Panc1 (cell line): ENCODE results near the gene BBX. TPM values are rescaled to one million over a fixed set of nuclear protein-coding genes. Genes with fewer than 3 reads are reported as not detected.

ENCODE experiments used
- ATAC-seq: fragments of 200-7000 bp; cut with Tn5 transposase; 2 replicates; pipeline ENCODE4 v1.9.1; 2020; ENCODE audit warnings: mild to moderate bottlenecking, moderate library complexity
- BruUV-seq: library from RNA; stranded (reverse); fragments of 400-500 nt; replicated peaks from 2 replicates; lab custom pipeline; 2021; lab: Mats Ljungman, UMichigan
- CTCF ChIA-PET: fragments of 300-600 bp; sonication (Branson Sonifier 250); formaldehyde crosslinking; loops from one replicate; lab custom pipeline; 2022; ENCODE audit warnings: antibody characterized with exemption; lab: Charles Lee
- POLR2A ChIA-PET: fragments of 300-600 bp; sonication (Branson Sonifier 250); formaldehyde crosslinking; loops from one replicate; lab custom pipeline; 2022; ENCODE audit warnings: antibody characterized with exemption; lab: Charles Lee
- DNase-seq: peaks from one replicate; pipeline ENCODE4 v3.0.0-alpha.2; 2010; ENCODE audit warnings: low read depth, low spot score
- H3K27ac ChIP-seq: 2 replicates; pipeline ENCODE4 v1.5.1; 2011; ENCODE audit warnings: mild to moderate bottlenecking, low read length, inconsistent platforms
- H3K27me3 ChIP-seq: fragments of 200-500 bp; sonication (Bioruptor generic); 2 replicates; pipeline ENCODE4 v1.6.0; 2014; ENCODE audit warnings: low read length, inconsistent platforms; ENCODE audit not compliant: control insufficient read depth, insufficient read depth
- H3K36me3 ChIP-seq: fragments of 200-500 bp; sonication (Bioruptor generic); 2 replicates; pipeline ENCODE4 v1.5.1; 2014; ENCODE audit warnings: inconsistent platforms, mild to moderate bottlenecking, low read length, moderate library complexity; ENCODE audit not compliant: control insufficient read depth, insufficient read depth
- H3K4me1 ChIP-seq: 2 replicates; pipeline ENCODE4 v1.5.1; 2011; ENCODE audit warnings: inconsistent platforms, mild to moderate bottlenecking, low read length, moderate library complexity; ENCODE audit not compliant: control insufficient read depth, insufficient read depth
- H3K4me3 ChIP-seq, 2 experiments: 2 replicates each; pipeline ENCODE4 v1.5.1; 2011 to 2012; ENCODE audit warnings: low read depth in 2 of 2, low read length in 2 of 2, mild to moderate bottlenecking in 2 of 2, inconsistent platforms in 1 of 2, moderate library complexity in 1 of 2
- H3K9me3 ChIP-seq: fragments of 200-500 bp; sonication (Bioruptor generic); 2 replicates; pipeline ENCODE4 v1.5.1; 2014; ENCODE audit warnings: low read depth, mild to moderate bottlenecking, inconsistent platforms, low read length, moderate library complexity; ENCODE audit not compliant: control insufficient read depth, insufficient read depth
- CTCF ChIP-seq: fragments of 450-650 bp; IDR thresholded peaks from 2 replicates; pipeline ENCODE4 v1.5.1; 2017; ENCODE audit warnings: mild to moderate bottlenecking
- POLR2AphosphoS5 ChIP-seq: IDR thresholded peaks from 2 replicates; pipeline ENCODE4 v1.6.1; 2012; ENCODE audit warnings: mild to moderate bottlenecking, low read depth, low read length, moderate library complexity
- SIN3A ChIP-seq: IDR thresholded peaks from 2 replicates; pipeline ENCODE4 v1.6.1; 2012; ENCODE audit warnings: low read depth, mild to moderate bottlenecking, low read length, moderate library complexity, borderline replicate concordance; ENCODE audit not compliant: insufficient read depth
- TCF7L2 ChIP-seq: IDR thresholded peaks from 2 replicates; pipeline ENCODE4 v1.6.1; 2011; ENCODE audit warnings: mild to moderate bottlenecking, low read depth, low read length, inconsistent platforms
- in situ Hi-C: cut with HindIII; loops from 2 replicates; pipeline ENCODE4 v1.10.0; 2016; ENCODE audit warnings: low sequenced_read_pairs, low pct_unique_long_range_greater_than_20kb
- intact Hi-C: fragments of 100-400 bp; cut with micrococcal nuclease; formaldehyde crosslinking; loops from one replicate; pipeline ENCODE4 v1.10.0; 2022; ENCODE audit not compliant: unreplicated experiment
- total RNA-seq: library from RNA; stranded (reverse); gene quantifications from one replicate; pipeline ENCODE4 v1.2.1, GENCODE V29; 2021; ENCODE audit not compliant: unreplicated experiment
- TF ChIP-seq, protein P1 (sequence below), 2 experiments: IDR thresholded peaks; 2 replicates each; pipeline ENCODE4 v1.6.1; 2011 to 2012; ENCODE audit warnings: low read depth in 2 of 2, control low read depth in 1 of 2, low read length in 1 of 2, mild to moderate bottlenecking in 1 of 2, moderate library complexity in 1 of 2; ENCODE audit not compliant: insufficient read depth in 1 of 2

BBX gene
- total RNA-seq, 1 experiment from 2014 or later: 28.5 TPM

GRCh38 chr3:107543666-107544065 lies 20.9 kb downstream of the BBX start:
- DNase-seq (no peak), ATAC-seq (no peak)
- intact Hi-C loops (no loop called here), in situ Hi-C loops (no loop called here)
- no peaks in the 10 kb centered on the region for H3K9me3 ChIP-seq
- no peak overlapping the region for H3K27ac ChIP-seq
- TF ChIP-seq CTCF: peak; percentile 68; the same call in 1 of the 2 replicates
- TF ChIP-seq POLR2AphosphoS5: no peak
- TF ChIP-seq, protein P1, sequence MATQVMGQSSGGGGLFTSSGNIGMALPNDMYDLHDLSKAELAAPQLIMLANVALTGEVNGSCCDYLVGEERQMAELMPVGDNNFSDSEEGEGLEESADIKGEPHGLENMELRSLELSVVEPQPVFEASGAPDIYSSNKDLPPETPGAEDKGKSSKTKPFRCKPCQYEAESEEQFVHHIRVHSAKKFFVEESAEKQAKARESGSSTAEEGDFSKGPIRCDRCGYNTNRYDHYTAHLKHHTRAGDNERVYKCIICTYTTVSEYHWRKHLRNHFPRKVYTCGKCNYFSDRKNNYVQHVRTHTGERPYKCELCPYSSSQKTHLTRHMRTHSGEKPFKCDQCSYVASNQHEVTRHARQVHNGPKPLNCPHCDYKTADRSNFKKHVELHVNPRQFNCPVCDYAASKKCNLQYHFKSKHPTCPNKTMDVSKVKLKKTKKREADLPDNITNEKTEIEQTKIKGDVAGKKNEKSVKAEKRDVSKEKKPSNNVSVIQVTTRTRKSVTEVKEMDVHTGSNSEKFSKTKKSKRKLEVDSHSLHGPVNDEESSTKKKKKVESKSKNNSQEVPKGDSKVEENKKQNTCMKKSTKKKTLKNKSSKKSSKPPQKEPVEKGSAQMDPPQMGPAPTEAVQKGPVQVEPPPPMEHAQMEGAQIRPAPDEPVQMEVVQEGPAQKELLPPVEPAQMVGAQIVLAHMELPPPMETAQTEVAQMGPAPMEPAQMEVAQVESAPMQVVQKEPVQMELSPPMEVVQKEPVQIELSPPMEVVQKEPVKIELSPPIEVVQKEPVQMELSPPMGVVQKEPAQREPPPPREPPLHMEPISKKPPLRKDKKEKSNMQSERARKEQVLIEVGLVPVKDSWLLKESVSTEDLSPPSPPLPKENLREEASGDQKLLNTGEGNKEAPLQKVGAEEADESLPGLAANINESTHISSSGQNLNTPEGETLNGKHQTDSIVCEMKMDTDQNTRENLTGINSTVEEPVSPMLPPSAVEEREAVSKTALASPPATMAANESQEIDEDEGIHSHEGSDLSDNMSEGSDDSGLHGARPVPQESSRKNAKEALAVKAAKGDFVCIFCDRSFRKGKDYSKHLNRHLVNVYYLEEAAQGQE (IDR thresholded peaks at IDR 0.05; ENCODE audit: insufficient read depth in 1 of 2, low read depth in 2 of 2, low read length in 1 of 2): no peak
- H3K27me3 ChIP-seq: no peaks in the 10 kb centered on the region
- no peak overlapping the region for H3K4me3 ChIP-seq
- H3K36me3 ChIP-seq: no peaks in the 10 kb centered on the region
- no TSS peak for BruUV-seq
- CTCF ChIA-PET: interaction anchor here (1.1 kb wide), 1 partner anchor 269 kb away, joined by 3 read pairs; no protein-coding TSS in a partner anchor
- POLR2A ChIA-PET: no interaction called here
- H3K4me1 ChIP-seq: no peaks in the 10 kb centered on the region

DNA sequence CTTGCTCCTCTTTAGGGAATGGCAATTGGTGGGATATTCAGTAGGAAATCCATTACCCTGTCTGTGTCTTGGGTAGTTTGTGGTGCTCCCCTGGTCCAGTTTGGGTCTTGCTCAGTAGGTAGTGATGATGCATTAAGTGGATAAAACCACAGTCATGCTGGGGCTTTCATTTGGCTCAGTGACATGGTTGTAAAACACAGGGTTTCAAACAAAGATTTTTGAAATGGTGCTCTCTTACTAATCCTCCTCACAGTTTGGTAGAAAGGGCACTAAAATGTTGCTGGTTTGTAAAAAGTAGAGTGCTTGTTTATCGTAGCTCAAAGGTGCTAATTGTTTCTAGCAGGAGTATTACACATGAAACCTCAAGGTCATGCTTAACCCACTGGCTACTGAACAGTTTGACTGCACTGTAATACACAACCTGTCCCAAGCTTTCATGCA lies 22.9 kb downstream of the BBX start:
- H3K27ac ChIP-seq: no peak overlapping the region
- DNase-seq (no peak), ATAC-seq (no peak)
- intact Hi-C loops: loop anchor here (5.0 kb wide), 2 partner anchors 273 to 308 kb away; no protein-coding TSS in a partner anchor
- BruUV-seq: no TSS peak
- H3K4me1 ChIP-seq: no peaks in the 10 kb centered on the region
- no peaks in the 10 kb centered on the region for H3K9me3 ChIP-seq
- ChIA-PET POLR2A (interaction anchor here (0.7 kb wide), 1 partner anchor 29 kb away, joined by 5 read pairs; no protein-coding TSS in a partner anchor), CTCF (no interaction called here)
- no peaks in the 10 kb centered on the region for H3K27me3 ChIP-seq
- in situ Hi-C loops: no loop called here
- TF ChIP-seq SIN3A: no peak
- no peak for TF ChIP-seq TCF7L2
- no peak for TF ChIP-seq CTCF
- no peak for TF ChIP-seq POLR2AphosphoS5
- TF ChIP-seq, protein P1 (IDR thresholded peaks at IDR 0.05; ENCODE audit: insufficient read depth in 1 of 2, low read depth in 2 of 2, low read length in 1 of 2): no peak
- no peaks in the 10 kb centered on the region for H3K36me3 ChIP-seq
- H3K4me3 ChIP-seq: no peak overlapping the region
